Neural progenitor cell (in vitro differentiated cells): ENCODE measurements around the gene VPS35L. TPM values are rescaled to one million over a fixed set of nuclear protein-coding genes. Genes with fewer than 3 reads are reported as not detected.
"Not testable (repeated sequence)": the region's sequence is repeated elsewhere in the genome, so short reads cannot be mapped to it uniquely, and the experiment has no call there.

ENCODE experiments used
- DNase-seq: peaks from one replicate; pipeline ENCODE4 v3.0.0-alpha.2; 2016; ENCODE audit warnings: low spot score
- H2AFZ ChIP-seq: fragments of 200-600 bp; sonication (generic); replicated peaks from 2 replicates; pipeline ENCODE4 v1.6.1; 2016; ENCODE audit warnings: antibody characterized with exemption
- H3F3A ChIP-seq: fragments of 200-600 bp; sonication (generic); 2 replicates; pipeline ENCODE4 v1.6.1; 2016; ENCODE audit warnings: antibody characterized with exemption, low read depth
- H3K27ac ChIP-seq: fragments of 200-600 bp; sonication (generic); 2 replicates; pipeline ENCODE4 v1.5.1; 2016; ENCODE audit warnings: mild to moderate bottlenecking
- H3K27me3 ChIP-seq: fragments of 200-600 bp; sonication (generic); 2 replicates; pipeline ENCODE4 v1.6.1; 2016; ENCODE audit warnings: mild to moderate bottlenecking, moderate library complexity
- H3K36me3 ChIP-seq: fragments of 200-600 bp; sonication (generic); 2 replicates; pipeline ENCODE4 v1.5.1; 2016
- H3K4me1 ChIP-seq: fragments of 200-600 bp; sonication (generic); 2 replicates; pipeline ENCODE4 v1.6.1; 2016; ENCODE audit warnings: mixed run types
- H3K4me2 ChIP-seq: fragments of 200-600 bp; sonication (generic); 2 replicates; pipeline ENCODE4 v1.6.1; 2016
- H3K4me3 ChIP-seq: fragments of 200-600 bp; sonication (generic); 2 replicates; pipeline ENCODE4 v1.5.1; 2016
- H3K79me2 ChIP-seq: fragments of 200-600 bp; sonication (generic); 2 replicates; pipeline ENCODE4 v1.6.1; 2016; ENCODE audit warnings: low read depth
- H3K9ac ChIP-seq: fragments of 200-600 bp; sonication (generic); 2 replicates; pipeline ENCODE4 v1.6.1; 2016
- H3K9me3 ChIP-seq: fragments of 200-600 bp; sonication (generic); 2 replicates; pipeline ENCODE4 v1.5.1; 2016; ENCODE audit warnings: low read depth
- H4K20me1 ChIP-seq: fragments of 200-600 bp; sonication (generic); 2 replicates; pipeline ENCODE4 v1.6.1; 2016; ENCODE audit warnings: low read depth
- H3K27ac Mint-ChIP-seq: 3 replicates; pipeline ENCODE4 v1.8.0; 2021; ENCODE audit warnings: mixed read lengths
- H3K27me3 Mint-ChIP-seq: 2 replicates; pipeline ENCODE4 v1.8.0; 2022; ENCODE audit warnings: low read depth, mild to moderate bottlenecking, inconsistent platforms, moderate library complexity, mixed read lengths; ENCODE audit not compliant: insufficient read depth
- H3K36me3 Mint-ChIP-seq: 3 replicates; pipeline ENCODE4 v1.8.0; 2021; ENCODE audit warnings: mixed read lengths
- H3K4me1 Mint-ChIP-seq: 3 replicates; pipeline ENCODE4 v1.8.0; 2021; ENCODE audit warnings: mixed read lengths
- H3K4me3 Mint-ChIP-seq: 3 replicates; pipeline ENCODE4 v1.8.0; 2021; ENCODE audit warnings: mild to moderate bottlenecking, moderate library complexity, mixed read lengths
- H3K9me3 Mint-ChIP-seq: 3 replicates; pipeline ENCODE4 v1.8.0; 2020; ENCODE audit warnings: mixed read lengths
- EZH2 ChIP-seq: fragments of 200-600 bp; sonication (generic); IDR thresholded peaks from 2 replicates; pipeline ENCODE4 v1.6.1; 2017; ENCODE audit warnings: antibody characterized with exemption, mild to moderate bottlenecking, moderate library complexity
- EZH2phosphoT487 ChIP-seq: fragments of 200-600 bp; sonication (generic); IDR thresholded peaks from 2 replicates; pipeline ENCODE4 v1.6.1; 2017; ENCODE audit warnings: antibody characterized with exemption
- total RNA-seq: library from RNA; depleted of rRNA; stranded (reverse); fragments of >200 nt; gene quantifications from 2 replicates; pipeline ENCODE4 v1.2.3, GENCODE V29; 2015; ENCODE audit warnings: low replicate concordance
- TF ChIP-seq, protein P1 (sequence below): fragments of 200-600 bp; sonication (generic); IDR thresholded peaks from 2 replicates; pipeline ENCODE4 v1.5.1; 2017; ENCODE audit warnings: antibody characterized with exemption, mild to moderate bottlenecking

The VPS35L gene
- total RNA-seq, 1 donor from 2014 or later: 57.1 TPM

DNA sequence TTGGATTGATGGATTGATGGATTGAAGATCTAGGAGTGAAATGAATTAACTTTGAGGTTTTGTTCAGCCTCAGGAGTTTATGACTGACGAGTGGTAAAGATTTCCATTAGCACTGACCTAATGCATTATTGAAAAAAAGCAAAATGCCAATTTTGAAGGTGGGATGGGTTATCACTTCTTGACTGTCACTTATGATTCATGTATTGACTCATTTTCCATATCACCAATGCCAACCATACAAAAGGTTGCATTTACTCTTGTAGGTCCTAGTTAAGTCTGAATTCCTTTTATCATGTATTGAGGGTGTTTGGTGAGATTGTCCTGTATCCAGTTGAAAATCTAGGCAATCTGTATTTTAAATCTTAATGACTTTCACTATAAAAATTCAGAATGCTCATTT lies 104.9 kb downstream of the VPS35L start:
- no peaks in the 10 kb centered on the region for H4K20me1 ChIP-seq
- peaks cover 5% of the 10 kb centered on the region for H3K36me3 ChIP-seq
- Mint-ChIP-seq H3K27ac (no peak overlapping the region), H3K27me3 (no peaks in the 10 kb centered on the region), H3K4me1 (peaks cover 7% of the 10 kb centered on the region), H3K9me3 (no peaks in the 10 kb centered on the region), H3K36me3 (peaks cover 33% of the 10 kb centered on the region), H3K4me3 (no peak overlapping the region)
- H3K9me3 ChIP-seq: peaks cover 7% of the 10 kb centered on the region
- H3K4me3 ChIP-seq: no peak overlapping the region
- H2AFZ ChIP-seq: no peak overlapping the region
- H3K9ac ChIP-seq: no peak overlapping the region
- TF ChIP-seq EZH2phosphoT487 (no peak), EZH2 (no peak)
- TF ChIP-seq, protein P1, sequence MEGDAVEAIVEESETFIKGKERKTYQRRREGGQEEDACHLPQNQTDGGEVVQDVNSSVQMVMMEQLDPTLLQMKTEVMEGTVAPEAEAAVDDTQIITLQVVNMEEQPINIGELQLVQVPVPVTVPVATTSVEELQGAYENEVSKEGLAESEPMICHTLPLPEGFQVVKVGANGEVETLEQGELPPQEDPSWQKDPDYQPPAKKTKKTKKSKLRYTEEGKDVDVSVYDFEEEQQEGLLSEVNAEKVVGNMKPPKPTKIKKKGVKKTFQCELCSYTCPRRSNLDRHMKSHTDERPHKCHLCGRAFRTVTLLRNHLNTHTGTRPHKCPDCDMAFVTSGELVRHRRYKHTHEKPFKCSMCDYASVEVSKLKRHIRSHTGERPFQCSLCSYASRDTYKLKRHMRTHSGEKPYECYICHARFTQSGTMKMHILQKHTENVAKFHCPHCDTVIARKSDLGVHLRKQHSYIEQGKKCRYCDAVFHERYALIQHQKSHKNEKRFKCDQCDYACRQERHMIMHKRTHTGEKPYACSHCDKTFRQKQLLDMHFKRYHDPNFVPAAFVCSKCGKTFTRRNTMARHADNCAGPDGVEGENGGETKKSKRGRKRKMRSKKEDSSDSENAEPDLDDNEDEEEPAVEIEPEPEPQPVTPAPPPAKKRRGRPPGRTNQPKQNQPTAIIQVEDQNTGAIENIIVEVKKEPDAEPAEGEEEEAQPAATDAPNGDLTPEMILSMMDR: no peak
- H3K79me2 ChIP-seq: no peaks in the 10 kb centered on the region
- H3K27me3 ChIP-seq: no peaks in the 10 kb centered on the region
- H3K4me1 ChIP-seq: peaks cover 6% of the 10 kb centered on the region
- H3K4me2 ChIP-seq: no peak overlapping the region
- no peak overlapping the region for H3K27ac ChIP-seq
- H3F3A ChIP-seq: no peaks in the 10 kb centered on the region
- no peak for DNase-seq

DNA sequence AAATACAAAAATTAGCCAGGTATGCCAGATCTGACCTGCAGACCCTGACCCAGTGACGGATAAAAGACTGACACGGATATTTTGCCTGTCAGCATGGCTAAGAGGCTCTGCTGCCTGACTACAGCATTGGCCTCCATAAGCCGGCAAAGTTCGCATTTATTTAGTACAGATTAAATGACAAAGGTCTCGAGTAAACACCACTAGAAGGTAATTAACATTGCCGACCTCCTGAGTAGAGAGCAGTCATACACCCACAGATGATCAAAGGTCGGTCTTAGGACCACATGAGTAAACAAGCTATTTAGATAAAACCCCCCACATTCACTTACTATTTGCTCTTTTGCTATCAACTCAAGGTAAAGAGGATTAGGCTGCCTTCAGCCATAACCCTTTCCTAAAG lies 106.8 kb downstream of the VPS35L start:
- peaks cover 29% of the 10 kb centered on the region for H3K36me3 Mint-ChIP-seq
- no peak for DNase-seq
- Histone ChIP-seq H3K9ac (no peak overlapping the region), H3K4me1 (peaks cover 6% of the 10 kb centered on the region), H3K79me2 (no peaks in the 10 kb centered on the region), H2AFZ (no peak overlapping the region), H3K27me3 (no peaks in the 10 kb centered on the region), H3F3A (no peaks in the 10 kb centered on the region), H3K36me3 (peaks cover 5% of the 10 kb centered on the region), H3K27ac (no peak overlapping the region), H4K20me1 (no peaks in the 10 kb centered on the region), H3K4me2 (no peak overlapping the region), H3K4me3 (no peak overlapping the region), H3K9me3 (peaks cover 7% of the 10 kb centered on the region)
- TF ChIP-seq EZH2phosphoT487 (no peak), EZH2 (no peak)
- TF ChIP-seq, protein P1: no peak
- H3K27me3 Mint-ChIP-seq: no peaks in the 10 kb centered on the region
- no peaks in the 10 kb centered on the region for H3K9me3 Mint-ChIP-seq
- peaks cover 9% of the 10 kb centered on the region for H3K4me1 Mint-ChIP-seq
- no peak overlapping the region for H3K4me3 Mint-ChIP-seq
- no peak overlapping the region for H3K27ac Mint-ChIP-seq

DNA sequence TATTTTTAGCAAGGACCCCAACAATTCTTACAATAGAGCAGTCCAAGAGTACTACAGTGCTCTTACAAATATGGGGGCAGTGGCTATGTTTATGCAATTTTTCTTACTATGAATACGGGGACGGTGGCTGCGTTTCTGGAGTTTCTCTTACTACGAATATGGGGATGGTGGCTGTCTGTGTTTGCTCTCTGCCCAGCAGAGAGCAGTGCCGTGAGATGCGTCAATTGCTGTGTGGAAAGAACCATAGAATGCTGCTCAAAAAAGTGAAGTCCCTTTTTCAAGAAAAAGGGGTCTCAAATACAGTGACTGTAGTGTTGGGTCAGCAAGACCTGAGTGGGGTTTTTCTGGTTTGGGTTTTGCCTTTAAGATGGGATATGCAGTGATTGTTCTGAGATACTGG lies 108.7 kb downstream of the VPS35L start:
- Histone ChIP-seq H3K27me3 (no peaks in the 10 kb centered on the region), H3K27ac (no peak overlapping the region), H3F3A (no peaks in the 10 kb centered on the region), H3K9ac (no peak overlapping the region), H3K36me3 (peaks cover 5% of the 10 kb centered on the region), H2AFZ (no peak overlapping the region), H4K20me1 (no peaks in the 10 kb centered on the region), H3K4me2 (no peak overlapping the region), H3K9me3 (peaks cover 7% of the 10 kb centered on the region), H3K4me1 (peaks cover 6% of the 10 kb centered on the region), H3K4me3 (no peak overlapping the region), H3K79me2 (no peaks in the 10 kb centered on the region)
- Mint-ChIP-seq H3K4me1 (peaks cover 11% of the 10 kb centered on the region), H3K9me3 (no peaks in the 10 kb centered on the region), H3K36me3 (peaks cover 29% of the 10 kb centered on the region), H3K4me3 (no peak overlapping the region), H3K27me3 (no peaks in the 10 kb centered on the region), H3K27ac (no peak overlapping the region)
- DNase-seq: no peak
- TF ChIP-seq EZH2 (no peak), EZH2phosphoT487 (no peak)
- TF ChIP-seq, protein P1: no peak

- not testable (repeated sequence) for H3K9me3 ChIP-seq, H3K36me3 ChIP-seq, H3K4me2 ChIP-seq, H3K27ac Mint-ChIP-seq, H3K4me3 Mint-ChIP-seq, H3K9me3 Mint-ChIP-seq, H4K20me1 ChIP-seq, H3K27me3 ChIP-seq, H3K4me1 ChIP-seq, H3K4me3 ChIP-seq, H3F3A ChIP-seq, H2AFZ ChIP-seq, H3K27me3 Mint-ChIP-seq, H3K79me2 ChIP-seq, H3K27ac ChIP-seq, H3K9ac ChIP-seq, DNase-seq
- peaks cover 29% of the 10 kb centered on the region for H3K36me3 Mint-ChIP-seq
- H3K4me1 Mint-ChIP-seq: peaks cover 11% of the 10 kb centered on the region
These were observed 109.8 kb downstream of the VPS35L start for GRCh38 chr16:19665313-19665712.
